T-cell (primary cell): Measurements from ENCODE around the gene OAS1. TPM values are rescaled to one million over a fixed set of nuclear protein-coding genes. Genes with fewer than 3 reads are reported as not detected.

ENCODE experiments used
- ATAC-seq, 4 experiments: fragments of 200-7000 bp in 3 of 4; fragments of 150-1000 bp in 1 of 4; cut with Tn5 transposase; replicated peaks in 1 of 4; 1 replicate in 3 of 4; 2 replicates in 1 of 4; pipeline ENCODE4 v1.10.0; 2021; ENCODE audit warnings: moderate library complexity in 3 of 4, mild to moderate bottlenecking in 2 of 4, moderate number of reproducible peaks in 1 of 4
- CTCF ChIA-PET, 2 donors: fragments of 300-600 bp; sonication (Branson Sonifier 250); formaldehyde crosslinking; loops; one replicate each; lab custom pipeline; 2022; ENCODE audit warnings: antibody characterized with exemption in 2 of 2; lab: Charles Lee
- POLR2A ChIA-PET, 2 donors: fragments of 300-600 bp; sonication (Branson Sonifier 250); formaldehyde crosslinking; loops; one replicate each; lab custom pipeline; 2022; ENCODE audit warnings: antibody characterized with exemption in 2 of 2; lab: Charles Lee
- DNase-seq, 35 experiments: peaks; one replicate each; pipeline versions ENCODE4 v3.0.0 to v3.0.0-alpha.2; 2013 to 2023
- H3K27ac ChIP-seq: one replicate; pipeline ENCODE4 v1.5.1; 2013; ENCODE audit warnings: low read length
- H3K27me3 ChIP-seq, 2 experiments: replicated peaks in 1 of 2; 1 replicate in 1 of 2; 2 replicates in 1 of 2; pipeline versions ENCODE4 v1.6.1 to v1.7.0; 2013; ENCODE audit warnings: low read length in 1 of 2, mixed read lengths in 1 of 2; ENCODE audit not compliant: control insufficient read depth in 2 of 2, insufficient read depth in 2 of 2; ENCODE audit errors: extremely low read depth in 1 of 2
- H3K36me3 ChIP-seq, 2 donors: 1 replicate in 1 of 2; 2 replicates in 1 of 2; pipeline versions ENCODE4 v1.6.1 to v1.7.0; 2013; ENCODE audit warnings: low read length in 1 of 2; ENCODE audit not compliant: control insufficient read depth in 2 of 2, insufficient read depth in 1 of 2; ENCODE audit errors: extremely low read depth in 1 of 2
- H3K4me1 ChIP-seq, 2 experiments: 1 replicate in 1 of 2; 2 replicates in 1 of 2; pipeline versions ENCODE4 v1.6.1 to v1.7.0; 2013; ENCODE audit warnings: low read length in 2 of 2, mixed read lengths in 1 of 2; ENCODE audit not compliant: insufficient read depth in 2 of 2, control insufficient read depth in 1 of 2; ENCODE audit errors: extremely low read depth in 1 of 2
- H3K4me3 ChIP-seq, 2 donors: 1 replicate in 1 of 2; 2 replicates in 1 of 2; pipeline versions ENCODE4 v1.5.1 to v1.7.0; 2013; ENCODE audit warnings: mild to moderate bottlenecking in 2 of 2, low read length in 1 of 2, moderate library complexity in 1 of 2; ENCODE audit not compliant: control insufficient read depth in 1 of 2; ENCODE audit errors: extremely low read depth in 1 of 2
- H3K9me3 ChIP-seq: 2 replicates; pipeline ENCODE4 v1.7.0; 2013
- H3K27ac Mint-ChIP-seq, 2 donors: one replicate each; pipeline ENCODE4 v1.8.0; 2020 to 2021; ENCODE audit warnings: mild to moderate bottlenecking in 2 of 2, mixed read lengths in 2 of 2
- H3K27me3 Mint-ChIP-seq, 2 donors: one replicate each; pipeline ENCODE4 v1.8.0; 2021 to 2022; ENCODE audit warnings: mixed read lengths in 2 of 2
- H3K36me3 Mint-ChIP-seq: one replicate; pipeline ENCODE4 v1.8.0; 2021; ENCODE audit warnings: mixed read lengths
- H3K4me1 Mint-ChIP-seq, 3 donors: one replicate each; pipeline ENCODE4 v1.8.0; 2020 to 2022; ENCODE audit warnings: mixed read lengths in 3 of 3, mild to moderate bottlenecking in 1 of 3
- H3K4me3 Mint-ChIP-seq, 3 donors: one replicate each; pipeline ENCODE4 v1.8.0; 2020 to 2022; ENCODE audit warnings: mild to moderate bottlenecking in 3 of 3, mixed read lengths in 3 of 3, moderate library complexity in 3 of 3
- H3K9me3 Mint-ChIP-seq, 3 donors: one replicate each; pipeline ENCODE4 v1.8.0; 2020 to 2022; ENCODE audit warnings: mixed read lengths in 3 of 3
- WGBS: methylation state at CpG from one replicate; pipeline ENCODE4 v1.1.5; 2013; ENCODE audit warnings: missing lambda C conversion rate; ENCODE audit not compliant: insufficient coverage; 5-methylcytosine and 5-hydroxymethylcytosine counted together
- total RNA-seq, 35 experiments: library from RNA in 6 of 35; stranded (reverse) in 6 of 35; fragments of 120-200 nt in 1 of 35; gene quantifications; one replicate each; pipeline versions ENCODE4 v1.2.1 to v1.2.4 and lab custom pipeline; 2013 to 2026

Gene OAS1
- total RNA-seq, 5 donors from 2014 or later (not counting 1 experiment from before 2014, with no cell fraction given), result 8.5 to 22.9 (median 11.4) TPM

- H3K27ac ChIP-seq, result no peak overlapping the region
- H3K27me3 ChIP-seq, result no peaks in the 10 kb centered on the region
- POLR2A ChIA-PET, result no interaction called here
- no peak overlapping the region for H3K4me3 ChIP-seq
- no peaks in the 10 kb centered on the region for H3K4me1 Mint-ChIP-seq
- DNase-seq (no peak), ATAC-seq (no peak)
- 97% methylated on average over 9 of the region's 9 CpGs for WGBS
- H3K27me3 Mint-ChIP-seq, result no peaks in the 10 kb centered on the region
- CTCF ChIA-PET, result no interaction called here
- H3K36me3 ChIP-seq, result peaks cover 0 to 73% of the 10 kb centered on the region in 2 donors
- H3K9me3 Mint-ChIP-seq, result no peaks in the 10 kb centered on the region
- no peak overlapping the region for H3K27ac Mint-ChIP-seq
- no peaks in the 10 kb centered on the region for H3K9me3 ChIP-seq
- no peaks in the 10 kb centered on the region for H3K4me1 ChIP-seq
- H3K36me3 Mint-ChIP-seq, result peaks cover 75% of the 10 kb centered on the region
- H3K4me3 Mint-ChIP-seq, result no peak overlapping the region
These were observed 60.5 kb downstream of the OAS1 start for GRCh38 chr12:112967306-112967705.

GRCh38 chr12:112967858-112968257 lies 61.1 kb downstream of the OAS1 start:
- Mint-ChIP-seq H3K9me3 (no peaks in the 10 kb centered on the region), H3K27ac (no peak overlapping the region), H3K36me3 (peaks cover 70% of the 10 kb centered on the region), H3K4me1 (no peaks in the 10 kb centered on the region), H3K27me3 (no peaks in the 10 kb centered on the region), H3K4me3 (no peak overlapping the region)
- Histone ChIP-seq H3K27me3 (no peaks in the 10 kb centered on the region), H3K4me3 (no peak overlapping the region), H3K36me3 (peaks cover 0 to 67% of the 10 kb centered on the region in 2 donors), H3K9me3 (no peaks in the 10 kb centered on the region), H3K4me1 (no peaks in the 10 kb centered on the region), H3K27ac (no peak overlapping the region)
- POLR2A ChIA-PET, result no interaction called here
- no peak for ATAC-seq
- DNase-seq, result no peak
- WGBS, result 100% methylated on average over 5 of the region's 7 CpGs
- CTCF ChIA-PET, result no interaction called here

Other genes starting within 250 kb of the OAS1 start
- gene RPH3A, start 115.2 kb upstream of the OAS1 start, total RNA-seq, result not detected
- gene OAS3, start 31.5 kb downstream of the OAS1 start, total RNA-seq, result 10 to 100 TPM; 18.4 to 38.5 (median 24.5) TPM
- gene OAS2, start 71.6 kb downstream of the OAS1 start, total RNA-seq, result 10 to 100 TPM; 44.8 to 75.5 (median 56.9) TPM
- 10 to 100 TPM in 3 of 5 donors, 1 to 10 TPM in 2; 5.6 to 12.0 (median 10.4) TPM for gene DTX1, start 149.8 kb downstream of the OAS1 start, total RNA-seq
- gene RASAL1, start 228.8 kb downstream of the OAS1 start, total RNA-seq, result 1 to 10 TPM in 2 of 5 donors, under 1 TPM in 3; 0.43 to 2.9 (median 0.85) TPM
- under 1 TPM in 2 of 5 donors, not detected in 3; 0.25 to 0.69 TPM for gene CFAP73, start 242.8 kb downstream of the OAS1 start, total RNA-seq